Breast epithelium (tissue), 3 donors: ENCODE results near the gene CYP4A11.
"Not testable (repeated sequence)": the region's sequence is repeated elsewhere in the genome, so short reads cannot be mapped to it uniquely, and the experiment has no call there.

Source experiments
- CTCF ChIP-seq, 3 donors: fragments of 450-650 bp; IDR thresholded peaks; one replicate each; pipeline ENCODE4 v1.5.1; 2016 to 2017; ENCODE audit warnings: antibody characterized with exemption in 3 of 3, mild to moderate bottlenecking in 3 of 3, moderate library complexity in 3 of 3
- POLR2A ChIP-seq: fragments of 450-650 bp; IDR thresholded peaks from one replicate; pipeline ENCODE4 v1.6.1; 2016; ENCODE audit warnings: antibody characterized with exemption, mild to moderate bottlenecking, moderate library complexity
- POLR2AphosphoS5 ChIP-seq, 3 donors: sonication (generic); formaldehyde crosslinking; IDR thresholded peaks; one replicate each; pipeline ENCODE4 v1.6.1; 2017; ENCODE audit warnings: antibody characterized with exemption in 3 of 3

DNA sequence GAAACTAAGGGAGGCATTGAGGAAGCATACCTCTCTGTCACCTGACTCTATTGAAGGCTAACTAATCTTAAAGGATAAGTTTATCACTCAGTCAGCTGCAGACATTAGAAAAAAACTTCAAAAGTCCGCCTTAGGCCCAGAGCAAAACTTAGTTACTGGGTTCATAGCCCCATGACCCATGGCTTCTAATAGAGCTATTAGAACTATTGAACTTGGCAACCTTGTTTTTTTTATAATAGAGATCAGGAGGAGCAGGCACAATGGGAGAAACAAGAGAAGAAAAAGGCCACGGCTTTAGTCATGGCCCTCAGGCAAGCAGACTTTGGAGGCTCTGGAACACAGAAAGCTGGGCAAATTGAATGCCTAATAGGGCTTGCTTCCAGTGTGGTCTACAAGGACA lies 13.8 kb upstream of the CYP4A11 start:
- not testable (repeated sequence) for TF ChIP-seq CTCF (IDR thresholded peaks at IDR 0.05); POLR2A; POLR2AphosphoS5 (IDR thresholded peaks at IDR 0.05)
